Heart left ventricle (tissue), 16 donors: Measurements from ENCODE around the gene CNMD. TPM values are rescaled to one million over a fixed set of nuclear protein-coding genes. Genes with fewer than 3 reads are reported as not detected.

Experiments
- ATAC-seq, 4 donors: fragments of 200-7000 bp; cut with Tn5 transposase; one replicate each; pipeline ENCODE4 v1.9.1; 2020 to 2022; ENCODE audit warnings: moderate library complexity in 4 of 4, mild to moderate bottlenecking in 3 of 4, moderate number of reproducible peaks in 1 of 4
- DNase-seq, 5 donors: peaks; one replicate each; pipeline ENCODE4 v3.0.0-alpha.2; 2020
- H3K27ac ChIP-seq, 12 donors: fragments of 200-600 bp; sonication (generic) in 4 of 12; one replicate each; pipeline versions ENCODE4 v1.5.0 to v1.8.0; 2016 to 2022; ENCODE audit warnings: mild to moderate bottlenecking in 2 of 12
- H3K27me3 ChIP-seq, 9 donors: fragments of 200-600 bp; sonication (generic) in 2 of 9; one replicate each; pipeline versions ENCODE4 v1.5.1 to v1.8.0; 2016 to 2022; ENCODE audit warnings: mild to moderate bottlenecking in 3 of 9
- H3K36me3 ChIP-seq, 9 donors: fragments of 200-600 bp; sonication (generic) in 2 of 9; one replicate each; pipeline versions ENCODE4 v1.5.0 to v1.8.0; 2018 to 2022; ENCODE audit warnings: mild to moderate bottlenecking in 2 of 9
- H3K4me1 ChIP-seq, 12 donors: fragments of 200-600 bp; sonication (generic) in 4 of 12; one replicate each; pipeline versions ENCODE4 v1.5.0 to v1.8.0; 2016 to 2022; ENCODE audit warnings: mild to moderate bottlenecking in 3 of 12
- H3K4me3 ChIP-seq, 12 donors: fragments of 200-600 bp; sonication (generic) in 4 of 12; one replicate each; pipeline versions ENCODE4 v1.5.0 to v1.8.0; 2017 to 2022; ENCODE audit warnings: mild to moderate bottlenecking in 9 of 12, moderate library complexity in 4 of 12
- H3K9me3 ChIP-seq, 12 donors: fragments of 200-600 bp; sonication (generic) in 4 of 12; one replicate each; pipeline versions ENCODE4 v1.5.0 to v1.8.0; 2016 to 2022; ENCODE audit warnings: mild to moderate bottlenecking in 1 of 12
- POLR2A ChIP-seq, 2 donors: fragments of 450-650 bp; IDR thresholded peaks; one replicate each; pipeline ENCODE4 v1.6.1; 2017; ENCODE audit warnings: antibody characterized with exemption in 2 of 2, mild to moderate bottlenecking in 2 of 2, moderate library complexity in 2 of 2
- WGBS, 4 donors: extraction: QIAGEN DNeasy Blood & Tissue Kit in 2 of 4; methylation state at CpG; one replicate each; pipeline versions ENCODE4 v1.1.5 to v1.1.7; 2013 to 2018; 5-methylcytosine and 5-hydroxymethylcytosine counted together
- intact Hi-C, 10 donors: fragments of 100-400 bp; cut with DNase I; formaldehyde crosslinking; loops; one replicate each; pipeline versions ENCODE4 v1.11.1 to v1.14.2; 2022
- polyA plus RNA-seq, 2 donors: library from polyadenylated mRNA; stranded (reverse); fragments of 200-250 nt; gene quantifications; one replicate each; pipeline ENCODE4 v1.2.3, GENCODE V29; 2013
- total RNA-seq, 9 donors: library from RNA; depleted of rRNA in 2 of 9; stranded (reverse); fragments of >200 nt in 2 of 9; fragmentation: NEBNext Ultra II Directional in 3 of 9; extraction: Animal tissue kit (Norgen Biotek cat#: 25700) in 3 of 9; gene quantifications; one replicate each; pipeline versions ENCODE4 v1.1.0 to v1.2.4, GENCODE V29; 2016 to 2023
- TF ChIP-seq, protein P1 (sequence below), 12 donors: fragments of 200-600 bp; sonication (generic) in 4 of 12; IDR thresholded peaks; one replicate each; pipeline versions ENCODE4 v1.5.0 to v1.8.0; 2018 to 2022; ENCODE audit warnings: antibody characterized with exemption in 12 of 12, mild to moderate bottlenecking in 5 of 12
- donor health status: ischemic (EF 13 %, LVEDD 7.1; RV severe dilation, severe dysfunction).
- donor health status: healthy with polysubstance abuse.
- donor health status: DM: no; HTN: yes; CAD: no.
- donor health status: DM: no; HTN: no; CAD: no.
- donor health status: ischemic (EF 25% LVEDD 6.9; RV normal size, moderate dysfunction).
- donor health status: ischemic (EF 25% LVEDD 5.7; RV mildly dilated, moderate dysfunction).
- donor health status: healthy.
- donor health status: DM: yes; HTN: yes; CAD: no.
- donor health status: ischemic (EF 35%, LVEDD 5.7; RV mildly dilated, moderate dysfunction).
- donor health status: nonischemic (EF 11% LVEDD 7.7; RV severe dilation, severe dysfunction).
- donor health status: DM: yes; HTN: yes; CAD: no.
- donor health status: PGD.
- donor health status: ischemic (EF 29% LVEDD 5.4; RV normal size, mild dysfunction).
- donor health status: nonischemic (EF 23%, LVEDD 6.1; RV moderate dilation, normal function).

Gene CNMD
- total and polyA plus RNA-seq, 11 donors = not detected

- TF ChIP-seq, protein P1, sequence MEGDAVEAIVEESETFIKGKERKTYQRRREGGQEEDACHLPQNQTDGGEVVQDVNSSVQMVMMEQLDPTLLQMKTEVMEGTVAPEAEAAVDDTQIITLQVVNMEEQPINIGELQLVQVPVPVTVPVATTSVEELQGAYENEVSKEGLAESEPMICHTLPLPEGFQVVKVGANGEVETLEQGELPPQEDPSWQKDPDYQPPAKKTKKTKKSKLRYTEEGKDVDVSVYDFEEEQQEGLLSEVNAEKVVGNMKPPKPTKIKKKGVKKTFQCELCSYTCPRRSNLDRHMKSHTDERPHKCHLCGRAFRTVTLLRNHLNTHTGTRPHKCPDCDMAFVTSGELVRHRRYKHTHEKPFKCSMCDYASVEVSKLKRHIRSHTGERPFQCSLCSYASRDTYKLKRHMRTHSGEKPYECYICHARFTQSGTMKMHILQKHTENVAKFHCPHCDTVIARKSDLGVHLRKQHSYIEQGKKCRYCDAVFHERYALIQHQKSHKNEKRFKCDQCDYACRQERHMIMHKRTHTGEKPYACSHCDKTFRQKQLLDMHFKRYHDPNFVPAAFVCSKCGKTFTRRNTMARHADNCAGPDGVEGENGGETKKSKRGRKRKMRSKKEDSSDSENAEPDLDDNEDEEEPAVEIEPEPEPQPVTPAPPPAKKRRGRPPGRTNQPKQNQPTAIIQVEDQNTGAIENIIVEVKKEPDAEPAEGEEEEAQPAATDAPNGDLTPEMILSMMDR (IDR thresholded peaks at IDR 0.05) = no peak
- TF ChIP-seq POLR2A (IDR thresholded peaks at IDR 0.05) = no peak
- Histone ChIP-seq H3K4me3 (no peak overlapping the region), H3K36me3 (no peaks in the 10 kb centered on the region), H3K27ac (no peak overlapping the region), H3K9me3 (peaks cover 0 to 3% (median 0%) of the 10 kb centered on the region in 12 donors), H3K4me1 (no peaks in the 10 kb centered on the region), H3K27me3 (peaks cover 0 to 23% (median 0%) of the 10 kb centered on the region in 9 donors)
- intact Hi-C loops = no loop called here
- no peak for ATAC-seq
- 58 to 66% (median 62%) methylated on average over 3 of the region's 3 CpGs for WGBS, 4 donors
- DNase-seq = no peak
These were observed 6.5 kb upstream of the CNMD start for GRCh38 chr13:52746141-52746540.

- intact Hi-C loops = no loop called here
- H3K27ac ChIP-seq = no peak overlapping the region
- peaks cover 0 to 26% (median 7%) of the 10 kb centered on the region in 9 donors for H3K27me3 ChIP-seq
- WGBS, 4 donors = 54 to 65% (median 61%) methylated on average over 6 of the region's 6 CpGs
- DNase-seq = no peak
- peaks cover 0 to 3% (median 0%) of the 10 kb centered on the region in 12 donors for H3K9me3 ChIP-seq
- TF ChIP-seq, protein P1 (IDR thresholded peaks at IDR 0.05) = no peak
- no peak for TF ChIP-seq POLR2A (IDR thresholded peaks at IDR 0.05)
- no peak for ATAC-seq
- no peak overlapping the region for H3K4me3 ChIP-seq
- H3K4me1 ChIP-seq = no peaks in the 10 kb centered on the region
- H3K36me3 ChIP-seq = no peaks in the 10 kb centered on the region
These were observed 5.3 kb upstream of the CNMD start for GRCh38 chr13:52744842-52745375.

DNA sequence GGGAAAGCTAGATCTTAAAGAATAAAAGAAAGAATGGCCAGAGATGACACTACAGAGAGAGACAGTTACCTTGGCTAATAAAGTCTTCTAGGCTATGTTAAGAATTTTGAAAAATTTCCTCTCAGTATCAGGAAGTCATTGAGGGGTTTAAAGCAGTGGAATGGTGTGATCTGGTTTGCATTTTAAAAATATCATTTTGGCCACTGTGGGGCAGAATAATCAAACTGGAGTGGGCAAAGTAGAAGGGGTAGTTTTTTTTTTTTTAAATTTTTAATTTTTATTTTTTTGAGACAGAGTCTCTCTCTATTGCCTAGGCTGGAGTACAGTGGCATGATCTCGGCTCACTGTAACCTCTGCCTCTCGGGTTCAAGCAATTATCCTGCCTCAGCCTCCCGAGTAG is 4.4 kb upstream of the CNMD start:
- Histone ChIP-seq H3K27me3 (peaks cover 8 to 36% (median 16%) of the 10 kb centered on the region in 9 donors), H3K9me3 (peaks cover 0 to 3% (median 0%) of the 10 kb centered on the region in 12 donors), H3K36me3 (no peaks in the 10 kb centered on the region), H3K4me1 (peaks cover 0 to 7% (median 3%) of the 10 kb centered on the region in 12 donors), H3K4me3 (no peak overlapping the region), H3K27ac (no peak overlapping the region)
- intact Hi-C loops = no loop called here
- 92 to 96% (median 95%) methylated on average over 3 of the region's 3 CpGs for WGBS, 4 donors
- DNase-seq (no peak), ATAC-seq (no peak)
- TF ChIP-seq POLR2A (IDR thresholded peaks at IDR 0.05) = no peak
- TF ChIP-seq, protein P1 (IDR thresholded peaks at IDR 0.05) = no peak

DNA sequence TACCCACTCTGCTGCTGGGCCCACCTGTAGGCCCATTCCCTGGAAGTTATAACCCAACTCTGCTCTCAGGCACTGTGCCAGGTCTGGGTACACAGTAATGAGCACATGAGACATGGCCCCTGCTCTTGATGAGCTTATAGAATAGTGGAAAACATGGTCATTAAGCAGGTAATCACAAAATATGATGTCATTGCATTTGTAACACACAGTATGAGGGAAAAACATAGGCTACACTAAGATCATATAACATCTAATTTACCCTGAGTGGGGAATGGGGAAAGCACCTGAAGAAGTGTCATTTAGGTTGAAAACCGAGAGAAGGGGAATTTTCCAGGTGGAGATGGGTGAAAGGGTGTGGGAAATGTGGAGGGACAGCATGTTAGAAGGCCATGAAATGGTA is 3.9 kb upstream of the CNMD start:
- ATAC-seq = no peak
- peaks cover 12 to 40% (median 20%) of the 10 kb centered on the region in 9 donors for H3K27me3 ChIP-seq
- H3K36me3 ChIP-seq = no peaks in the 10 kb centered on the region
- no peak overlapping the region for H3K4me3 ChIP-seq
- intact Hi-C loops = no loop called here
- H3K27ac ChIP-seq = no peak overlapping the region
- no peak for TF ChIP-seq POLR2A (IDR thresholded peaks at IDR 0.05)
- TF ChIP-seq, protein P1 (IDR thresholded peaks at IDR 0.05) = no peak
- peaks cover 0 to 12% (median 7%) of the 10 kb centered on the region in 12 donors for H3K4me1 ChIP-seq
- 55 to 77% (median 70%) methylated on average over 1 of the region's 1 CpG for WGBS, 4 donors
- DNase-seq = no peak
- peaks cover 0 to 3% (median 0%) of the 10 kb centered on the region in 12 donors for H3K9me3 ChIP-seq
